ENCODE measurements around the gene TRIM62.

The TRIM62 gene

DNA sequence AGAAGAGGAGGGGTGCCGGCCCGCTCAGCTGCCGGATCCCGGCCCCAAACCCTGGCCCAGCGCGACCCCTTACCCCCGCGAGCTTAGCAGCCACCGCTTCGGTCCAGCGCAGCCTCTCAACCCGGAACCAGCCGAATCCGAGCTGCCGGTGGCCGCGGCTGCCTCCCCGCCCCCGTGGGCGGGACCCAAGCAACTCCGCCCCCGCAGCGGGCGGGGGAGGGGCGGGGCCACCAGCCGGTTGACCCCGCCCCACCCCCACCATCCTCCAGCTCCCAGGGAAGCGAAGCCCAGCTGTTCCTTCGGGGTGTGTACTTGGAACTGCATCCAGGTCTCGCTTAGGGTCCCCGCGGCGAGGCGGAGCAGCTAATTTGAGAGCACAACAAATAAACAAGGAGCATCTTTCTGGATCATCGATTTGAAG is at the start of gene TRIM62:
TRIM62 (minus strand) TSS at position 123 of the 421 bp plus-strand sequence. CDS start 611 bp downstream, outside the sequence.
- no peak for FAIRE-seq

DNA sequence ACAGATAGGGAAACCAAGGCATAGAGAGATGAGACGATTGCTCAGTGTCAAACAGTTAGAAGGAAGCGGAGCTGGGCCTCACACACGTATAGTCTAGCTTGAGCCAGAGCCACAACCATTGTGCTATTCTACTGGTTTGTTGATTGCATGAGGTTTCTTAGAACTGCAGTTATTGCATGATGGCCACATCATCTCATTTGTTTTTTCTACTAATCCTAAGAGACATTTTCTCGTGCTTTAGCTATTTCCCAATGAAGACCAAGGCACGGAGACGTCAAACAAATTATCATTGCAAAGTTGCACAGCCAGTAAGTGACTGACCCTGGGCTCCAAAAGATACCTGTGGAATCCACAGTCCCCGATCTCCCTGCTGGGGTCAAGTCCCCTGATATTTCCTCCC is 49.3 kb upstream of the TRIM62 start:
- no peak for FAIRE-seq

DNA sequence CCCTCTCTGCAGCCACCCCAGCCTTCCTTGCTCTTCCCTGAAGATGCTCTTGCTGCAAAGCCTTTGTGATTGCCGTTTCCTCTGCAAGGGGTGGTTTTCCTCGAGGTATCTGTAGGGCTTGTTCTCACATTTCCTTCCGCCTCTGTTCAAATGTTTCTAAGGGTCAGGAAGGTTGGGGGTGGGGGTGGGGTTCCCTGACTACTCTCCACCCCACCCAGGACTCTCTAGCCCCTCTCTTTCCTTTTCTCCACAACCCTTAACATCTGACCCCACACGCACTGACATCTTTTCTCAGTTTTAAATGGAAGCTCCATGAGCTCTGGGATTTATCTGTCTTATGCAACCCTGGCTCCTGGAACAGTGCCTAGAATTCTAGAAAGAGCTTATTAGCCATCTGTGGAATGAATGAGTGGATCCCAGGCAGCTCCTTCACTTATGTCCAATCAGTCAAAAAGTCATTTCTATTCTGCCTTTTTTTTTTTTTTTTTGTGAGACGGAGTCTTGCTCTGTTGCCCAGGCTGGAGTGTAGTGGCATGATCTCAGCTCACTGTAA is 47.2 kb upstream of the TRIM62 start:
- FAIRE-seq: no peak

DNA sequence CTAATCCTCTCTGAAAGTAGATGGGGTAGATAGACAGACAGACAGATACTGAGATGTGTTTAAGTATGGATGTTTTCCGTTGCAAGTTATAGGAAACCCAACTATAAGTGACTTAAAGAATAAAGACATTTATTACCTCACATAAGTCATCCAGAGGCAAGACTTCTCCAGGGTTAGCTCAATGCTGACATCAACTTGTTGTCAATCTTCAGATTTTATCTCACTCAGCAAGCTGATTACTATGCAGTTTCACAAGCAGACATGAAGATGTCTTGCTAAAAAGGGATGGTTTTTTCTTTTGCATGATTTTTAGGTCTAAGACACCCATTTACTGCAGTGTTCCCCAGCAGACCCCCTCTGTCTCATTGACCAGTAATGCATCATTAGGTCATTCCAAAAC is 43.7 kb upstream of the TRIM62 start:
- no peak for FAIRE-seq

DNA sequence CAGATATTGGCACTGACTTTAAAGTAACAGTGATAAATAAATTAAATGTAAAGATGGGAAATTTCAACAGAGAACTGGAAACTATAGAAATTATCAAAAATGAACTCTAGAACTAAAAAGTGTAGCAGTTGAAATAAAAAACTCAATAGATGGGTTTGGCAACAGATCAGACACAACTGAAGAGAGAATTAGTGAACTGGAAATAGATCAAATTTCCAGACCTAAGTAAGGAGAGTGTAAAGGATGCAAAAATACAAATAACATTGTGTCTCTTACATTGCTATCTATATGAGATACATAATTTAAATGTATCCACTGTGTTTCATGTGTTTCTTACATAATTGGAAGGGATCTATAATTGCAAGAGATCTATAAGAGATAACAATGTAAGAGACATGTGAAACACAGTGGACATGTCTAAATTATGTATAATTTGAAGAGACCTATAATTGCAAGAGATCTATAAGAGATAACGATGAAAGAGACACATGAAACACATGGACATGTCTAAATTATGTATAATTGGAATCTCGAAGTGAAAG is 42.4 kb upstream of the TRIM62 start:
- no peak for FAIRE-seq

DNA sequence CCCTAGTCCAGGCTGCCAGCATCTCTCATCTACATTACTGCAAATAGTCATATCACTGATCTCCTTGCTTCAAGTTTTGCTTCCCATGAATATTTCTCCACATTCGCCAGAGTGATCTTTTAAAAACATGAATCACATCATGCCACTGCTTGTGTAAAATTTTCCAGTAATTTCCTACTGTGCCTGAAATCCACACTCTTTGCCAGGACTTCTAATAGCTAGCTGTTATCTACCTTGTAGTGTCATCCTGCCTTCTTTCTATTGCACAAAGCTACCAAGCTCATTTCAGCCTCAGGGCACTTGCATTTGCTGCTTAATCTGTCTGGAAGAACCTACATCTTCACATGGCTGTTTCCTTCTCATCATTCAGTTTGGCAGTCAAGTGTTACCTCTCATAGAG is 40.5 kb upstream of the TRIM62 start:
- no peak for FAIRE-seq

DNA sequence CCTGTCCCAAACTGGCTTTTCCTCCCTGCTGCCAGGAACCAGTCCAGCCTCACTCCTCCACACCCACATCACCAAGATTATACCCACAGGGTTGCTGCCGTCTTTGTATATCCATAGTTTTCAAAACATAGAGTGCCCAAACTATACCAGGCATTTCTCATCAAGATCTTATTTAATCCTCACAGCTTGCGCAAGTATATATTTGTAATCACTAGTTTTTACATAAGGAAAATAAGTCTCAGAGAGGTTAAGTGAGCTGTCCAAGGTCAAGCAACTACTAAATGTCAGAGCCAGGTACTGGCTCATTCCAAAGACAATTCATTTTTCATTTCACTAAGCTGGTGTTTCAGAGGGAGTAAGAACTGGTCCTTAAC is 39.5 kb upstream of the TRIM62 start:
- FAIRE-seq: no peak

DNA sequence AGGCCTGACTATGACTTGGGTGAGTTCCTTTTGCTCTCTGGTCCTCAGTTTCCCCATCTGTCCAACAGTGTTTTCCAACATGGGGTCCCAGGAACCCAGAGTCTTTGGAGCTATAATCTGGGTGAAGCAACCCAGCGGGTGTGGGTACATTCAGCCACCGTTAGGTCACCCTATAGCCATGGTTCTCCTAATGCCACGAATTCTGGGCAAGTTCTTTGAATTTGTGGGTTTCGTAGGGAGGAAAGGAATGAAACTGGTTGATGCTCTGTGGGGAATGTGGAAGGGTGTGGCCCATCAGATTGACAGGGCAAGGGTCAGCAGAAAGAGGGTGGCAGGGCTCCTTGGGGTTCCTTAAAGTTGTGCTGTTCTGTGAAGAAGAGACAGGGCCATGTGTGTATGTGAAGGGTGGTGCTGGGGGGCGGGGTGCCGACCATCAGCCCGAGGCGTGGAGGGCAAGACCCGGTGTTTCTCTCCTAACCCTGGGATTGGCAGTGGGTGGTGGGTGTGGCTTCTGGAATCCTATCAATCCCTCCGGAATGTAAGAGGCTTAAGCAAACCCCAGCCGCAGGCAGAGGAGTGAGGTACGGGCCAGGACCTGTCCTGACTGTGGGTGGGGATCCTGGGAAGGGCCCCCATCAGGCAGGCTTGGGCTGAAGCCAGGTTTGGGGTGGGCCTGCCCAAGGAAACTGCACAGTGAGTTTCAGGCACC is 39.0 kb upstream of the TRIM62 start:
- FAIRE-seq: no peak

DNA sequence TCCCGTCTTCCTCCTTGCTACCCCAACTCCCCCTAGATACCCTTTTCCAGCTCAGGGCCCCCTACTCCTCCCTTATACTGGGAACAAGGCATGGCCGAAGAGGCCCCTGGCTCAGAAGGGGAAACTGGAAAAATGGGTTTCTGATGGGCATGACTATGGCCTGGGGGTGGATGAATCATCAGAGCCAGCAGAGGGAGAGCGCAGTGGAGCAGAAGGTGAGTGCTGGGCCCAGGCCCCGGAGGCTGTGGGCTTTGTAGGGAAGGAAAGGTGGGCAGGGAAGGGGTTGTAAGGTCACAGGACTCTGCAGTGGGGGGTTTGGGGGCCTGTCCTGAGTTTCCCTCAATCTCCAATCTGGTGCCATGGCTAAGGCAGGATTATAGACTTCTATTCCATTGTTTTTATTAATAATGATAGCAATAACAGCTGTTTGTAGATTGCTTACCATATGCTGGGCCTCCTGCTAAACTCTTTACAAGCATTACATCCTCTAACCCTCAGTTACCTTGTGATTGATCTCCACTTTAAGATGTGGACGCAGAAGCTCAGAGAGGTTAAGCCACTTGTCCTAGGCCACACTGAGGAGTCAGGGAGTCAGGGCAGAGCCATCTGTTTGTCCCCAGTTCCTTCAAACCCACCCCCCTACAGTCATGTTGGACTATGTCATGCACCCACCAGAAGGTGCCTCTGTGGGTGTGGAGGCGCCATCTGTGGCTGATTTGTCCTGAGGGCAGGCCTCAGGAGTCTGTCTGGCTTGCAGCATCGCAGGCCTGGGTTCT is 38.2 kb upstream of the TRIM62 start:
- no peak for FAIRE-seq

DNA sequence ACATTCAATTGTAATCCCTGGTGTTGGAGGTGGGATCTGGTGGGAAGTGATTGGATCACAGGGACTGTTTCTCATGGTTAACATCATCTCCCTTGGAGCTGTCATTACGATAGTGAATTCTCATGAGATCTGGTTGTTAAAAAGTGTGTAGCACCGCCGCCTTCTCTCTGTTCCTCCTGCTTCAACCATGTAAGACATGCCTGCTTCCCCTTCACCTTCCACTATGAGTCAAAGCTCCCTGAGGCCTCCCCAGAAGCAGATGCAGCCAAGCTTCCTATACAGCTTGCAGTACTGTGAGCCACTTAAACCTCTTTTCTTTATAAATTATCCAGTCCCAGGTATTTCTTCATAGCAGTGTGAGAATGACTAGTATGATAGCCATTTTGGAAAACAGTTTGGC is 30.1 kb upstream of the TRIM62 start:
- FAIRE-seq: no peak

DNA sequence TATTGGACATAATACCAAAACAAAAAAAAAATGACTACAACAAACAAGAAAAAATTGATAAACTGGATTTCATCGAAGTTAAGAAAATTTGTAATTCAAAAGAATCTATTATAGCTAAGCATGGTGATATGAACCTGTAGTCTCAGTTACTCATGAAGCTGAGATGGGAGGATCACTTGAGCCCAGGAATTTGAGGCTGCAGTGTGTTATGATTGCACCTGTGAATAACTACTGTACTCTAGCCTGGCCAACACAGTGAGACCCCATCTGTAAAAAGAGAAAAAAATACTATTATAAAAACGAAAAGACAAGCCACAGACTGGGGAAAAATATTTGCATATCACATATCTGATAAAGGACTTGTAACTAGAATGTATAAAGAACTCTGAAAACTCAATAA is 24.5 kb upstream of the TRIM62 start:
- no peak for FAIRE-seq

DNA sequence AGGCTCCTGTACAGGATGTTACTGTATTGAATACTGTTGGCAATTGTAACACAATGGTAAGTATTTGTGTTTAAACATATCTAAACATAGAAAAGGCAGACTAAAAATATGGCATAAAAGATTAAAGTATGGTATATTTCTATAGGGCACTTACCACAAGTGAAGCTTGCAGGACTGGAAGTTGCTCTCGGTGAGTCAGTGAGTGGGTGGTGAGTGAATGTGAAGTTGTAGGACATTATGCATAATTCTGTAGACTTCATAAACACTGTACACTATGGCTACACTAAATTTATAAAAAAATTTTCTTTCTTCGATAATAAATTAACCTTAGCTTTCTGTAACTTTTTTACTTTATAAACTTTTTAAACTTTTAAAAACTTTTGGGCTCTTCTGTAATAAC is 13.7 kb upstream of the TRIM62 start:
- no peak for FAIRE-seq

DNA sequence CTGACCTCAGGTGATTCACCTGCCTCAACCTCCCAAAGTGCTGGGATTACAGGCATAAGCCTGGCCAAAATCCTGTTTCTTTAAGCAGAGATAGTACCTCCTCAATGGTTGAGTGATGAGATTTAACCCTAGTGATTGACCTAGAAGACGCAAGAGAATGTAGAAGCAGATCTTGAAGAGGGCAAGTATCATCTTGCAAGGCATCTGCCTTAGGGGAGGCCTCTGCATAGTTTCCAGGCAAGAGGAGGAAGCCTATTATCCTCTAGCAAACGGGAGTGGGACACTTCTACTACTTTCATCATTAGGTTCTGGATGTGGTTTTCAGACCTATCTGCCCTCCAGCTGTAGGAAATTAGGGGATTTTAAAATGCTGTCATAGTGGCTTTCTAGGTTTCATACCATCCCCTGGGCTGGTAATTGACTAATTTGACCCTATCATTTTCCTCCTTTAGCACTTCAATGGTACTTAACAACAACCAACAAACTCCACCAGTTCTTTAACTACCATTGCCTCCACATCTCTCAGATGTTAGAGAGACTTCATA is 10.0 kb upstream of the TRIM62 start:
- FAIRE-seq: no peak

DNA sequence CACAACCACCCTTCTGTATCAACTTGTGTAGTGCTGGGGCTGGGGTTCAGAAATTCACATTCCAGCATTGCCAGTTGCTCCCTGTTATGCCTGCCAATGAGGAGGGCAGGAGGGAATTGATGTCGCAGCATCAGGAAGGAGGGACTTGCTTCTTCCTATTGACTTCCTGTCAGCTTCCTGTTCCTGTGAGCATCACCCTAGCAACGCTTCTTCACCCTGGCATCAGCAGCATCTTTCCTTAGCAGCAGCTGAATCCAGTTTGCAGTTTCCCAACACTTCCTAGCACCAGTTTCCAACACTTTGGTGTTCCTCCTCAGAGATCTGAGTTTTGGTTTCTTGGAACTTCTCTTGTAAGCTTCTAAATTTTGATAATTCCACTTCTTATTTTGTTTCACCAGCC is 8.9 kb upstream of the TRIM62 start:
- no peak for FAIRE-seq

DNA sequence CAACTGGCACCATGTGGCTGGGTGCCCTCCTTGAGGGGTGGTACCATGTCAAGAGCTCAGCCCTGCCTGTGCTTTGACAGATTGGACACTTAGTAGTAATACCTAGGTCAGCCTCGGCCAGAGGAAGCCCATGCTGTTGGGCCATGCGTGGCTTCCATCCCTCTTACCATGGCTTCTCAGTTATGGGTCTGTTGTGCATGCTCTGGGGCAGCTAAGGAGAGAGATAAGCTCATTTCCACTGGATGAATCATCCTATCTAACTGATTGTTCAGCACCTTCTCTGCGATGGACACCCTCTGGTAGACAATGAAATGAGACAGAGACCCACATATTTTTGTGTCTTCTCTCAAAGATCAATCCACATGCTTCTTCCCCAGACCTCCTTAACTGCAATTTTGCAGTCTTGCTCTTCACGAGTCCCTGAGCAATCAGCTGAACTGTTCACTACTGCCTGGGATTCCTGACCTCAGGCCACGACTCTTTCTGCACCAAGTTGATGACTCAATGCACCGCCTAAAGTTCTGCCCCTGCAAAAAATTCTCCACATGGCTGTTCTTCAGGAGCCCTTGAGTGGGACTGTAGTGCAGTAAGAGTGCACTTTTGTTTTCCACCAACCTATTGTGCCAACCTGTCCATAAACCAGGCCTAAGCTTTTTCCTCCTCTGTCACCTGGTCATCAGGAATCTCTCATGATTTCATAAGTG is 6.9 kb upstream of the TRIM62 start:
- no peak for FAIRE-seq

DNA sequence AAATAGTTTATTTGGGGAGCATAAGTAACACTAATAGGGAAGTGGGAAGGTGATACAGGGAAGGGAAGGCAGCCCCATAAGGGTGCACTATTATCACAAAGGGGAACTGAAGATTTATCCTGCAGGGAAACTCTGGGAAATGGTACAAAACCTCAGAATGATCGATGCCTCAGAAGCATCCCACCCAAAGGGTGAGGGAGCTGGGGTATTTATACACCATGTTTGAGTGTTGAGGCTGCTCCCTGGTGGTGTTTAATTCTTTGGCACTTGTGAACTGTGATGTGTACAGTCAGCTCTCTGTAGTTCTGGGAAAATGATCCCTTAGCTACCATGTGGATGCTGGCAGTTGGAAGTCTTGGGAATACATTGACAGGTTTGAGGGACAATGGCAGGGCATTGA is 5.1 kb upstream of the TRIM62 start:
- FAIRE-seq: no peak

DNA sequence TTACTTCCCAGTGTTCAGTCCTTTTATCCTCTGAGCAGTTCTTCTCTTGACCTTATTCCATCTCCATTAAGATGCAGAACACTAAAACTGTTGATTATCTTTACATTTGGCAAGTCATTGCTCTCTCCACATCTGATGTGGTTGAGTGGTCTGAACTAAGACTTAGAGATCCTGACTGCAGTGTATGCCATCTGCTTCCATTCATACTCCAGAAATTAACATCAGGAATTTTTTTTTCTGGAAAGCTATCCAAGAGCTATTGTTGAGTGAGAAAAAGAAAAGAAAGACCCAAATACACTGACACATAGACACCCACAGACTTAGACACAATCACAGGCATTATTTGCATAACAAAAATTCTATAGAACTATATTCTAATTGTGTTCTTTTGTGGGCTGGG is 3.7 kb upstream of the TRIM62 start:
- FAIRE-seq: no peak

DNA sequence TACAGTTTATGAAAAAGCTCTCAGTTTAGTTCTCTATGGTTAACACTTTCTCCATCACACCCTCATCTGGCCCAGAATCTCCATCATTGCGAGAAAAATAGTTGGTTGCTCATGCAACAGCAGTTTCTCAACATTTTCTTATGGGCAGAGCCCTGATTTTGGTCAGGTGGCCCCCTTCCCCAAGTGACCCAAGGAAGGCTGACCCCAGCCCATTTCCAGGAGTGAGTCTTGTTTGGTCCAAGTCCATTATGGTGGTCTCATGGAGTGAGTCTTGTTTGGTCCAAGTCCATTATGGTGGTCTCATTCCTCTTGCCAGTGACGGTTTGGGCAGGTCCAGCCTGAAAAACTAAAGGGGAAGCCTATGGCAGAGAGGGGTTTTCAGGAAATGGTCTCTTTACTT is 1.5 kb upstream of the TRIM62 start:
- no peak for FAIRE-seq

DNA sequence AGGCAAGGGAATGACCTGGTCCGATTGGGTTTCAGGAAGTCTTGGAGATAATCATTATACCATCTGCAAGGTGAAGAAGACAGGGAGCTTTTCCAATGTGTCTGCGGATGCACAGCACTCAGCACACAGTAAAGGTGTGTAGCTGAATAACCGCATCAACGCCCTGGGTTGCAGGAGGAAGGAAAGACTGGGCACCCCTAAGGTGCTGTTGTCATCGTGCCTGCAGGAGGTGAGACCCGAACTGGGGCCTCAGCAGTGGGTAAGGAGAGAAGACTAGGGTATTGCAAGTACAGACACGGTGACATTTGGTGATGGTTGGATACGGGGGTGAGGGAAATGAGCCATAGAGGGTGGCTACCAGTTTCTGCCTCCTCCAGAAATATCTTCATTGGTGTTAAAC is 1.1 kb upstream of the TRIM62 start:
- no peak for FAIRE-seq

DNA sequence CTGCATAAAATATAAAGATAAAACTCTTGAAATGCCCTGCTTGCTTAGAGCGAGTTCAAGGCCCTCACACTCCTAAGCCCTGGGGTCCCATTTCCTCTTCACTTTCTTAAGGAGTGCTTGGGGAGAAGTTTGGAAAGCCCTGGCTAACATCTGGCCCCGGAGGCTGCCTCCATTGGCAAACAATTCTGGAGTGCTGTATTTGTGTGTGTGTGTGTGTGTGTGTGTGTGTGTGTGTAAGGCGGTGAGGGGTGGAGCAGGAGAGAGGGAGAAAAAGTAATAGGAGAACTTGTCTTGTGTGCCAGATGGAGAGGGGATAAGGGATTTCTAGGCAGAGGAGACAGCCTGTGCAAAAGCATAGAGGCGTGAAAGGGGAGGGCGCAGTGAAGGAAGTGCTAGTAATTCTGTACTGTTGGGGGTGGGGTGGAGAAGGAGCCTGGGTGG is 578 bp upstream of the TRIM62 start:
- FAIRE-seq: no peak

DNA sequence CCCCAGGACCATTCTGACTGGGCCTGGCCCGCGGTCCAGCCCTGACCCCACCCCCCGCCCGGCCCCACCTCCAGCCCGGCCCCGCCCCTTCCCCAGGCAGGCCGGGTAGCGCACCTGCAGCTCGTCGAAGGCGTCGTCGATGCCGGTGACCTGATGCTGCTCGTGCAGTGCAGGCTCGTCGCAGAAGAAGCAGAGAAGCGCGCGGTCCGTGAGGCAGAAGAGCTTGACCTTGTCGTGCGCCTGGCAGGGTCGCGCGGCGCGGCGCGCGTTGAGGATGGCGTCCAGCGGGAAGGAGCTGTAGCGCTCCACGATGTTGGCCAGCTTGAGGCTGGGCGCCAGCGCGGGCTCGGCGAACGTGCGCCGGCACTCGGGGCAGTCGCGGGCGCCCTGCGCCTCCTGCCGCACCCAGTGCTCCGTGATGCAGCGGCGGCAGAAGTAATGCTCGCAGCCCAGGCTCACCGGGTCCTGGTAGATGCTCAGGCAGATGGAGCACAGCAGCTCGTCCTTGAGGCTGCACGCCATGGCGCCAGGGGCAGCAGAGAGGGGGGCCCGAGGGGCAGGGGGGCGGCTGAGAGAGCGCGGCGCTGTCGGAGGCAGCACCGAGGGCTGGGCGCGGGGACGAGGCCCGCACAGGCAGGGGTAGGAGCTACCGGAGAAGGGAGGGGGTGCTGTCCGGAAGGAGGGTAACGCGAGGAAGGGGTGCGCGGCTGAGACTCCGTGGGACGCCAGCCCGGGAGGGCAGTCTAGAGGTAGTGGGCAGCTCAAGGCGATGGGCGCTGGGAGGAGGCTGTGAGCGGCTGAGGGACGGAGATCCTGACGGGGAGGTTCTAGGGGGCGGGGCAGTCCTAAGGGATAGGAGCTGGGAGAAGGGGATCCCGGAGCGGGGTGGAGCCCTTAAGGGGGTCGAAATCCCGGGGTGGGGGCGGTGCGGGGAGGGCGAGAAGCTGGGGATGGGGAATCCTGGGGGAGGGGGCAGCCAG is 642 bp downstream of the TRIM62 start:
- no peak for FAIRE-seq

Data from TTC549 (cell line).